Activated CD8-positive, alpha-beta memory T cell treated with anti-CD3 and anti-CD28 coated beads for 1 hour (primary cell): ENCODE data around the gene IGSF21.

Experiments used
- DNase-seq, 2 donors: peaks; one replicate each; pipeline ENCODE4 v3.0.0-alpha.2; 2020; ENCODE audit warnings: low read depth in 1 of 2; ENCODE audit errors: extremely low read depth in 1 of 2

Gene IGSF21

DNA sequence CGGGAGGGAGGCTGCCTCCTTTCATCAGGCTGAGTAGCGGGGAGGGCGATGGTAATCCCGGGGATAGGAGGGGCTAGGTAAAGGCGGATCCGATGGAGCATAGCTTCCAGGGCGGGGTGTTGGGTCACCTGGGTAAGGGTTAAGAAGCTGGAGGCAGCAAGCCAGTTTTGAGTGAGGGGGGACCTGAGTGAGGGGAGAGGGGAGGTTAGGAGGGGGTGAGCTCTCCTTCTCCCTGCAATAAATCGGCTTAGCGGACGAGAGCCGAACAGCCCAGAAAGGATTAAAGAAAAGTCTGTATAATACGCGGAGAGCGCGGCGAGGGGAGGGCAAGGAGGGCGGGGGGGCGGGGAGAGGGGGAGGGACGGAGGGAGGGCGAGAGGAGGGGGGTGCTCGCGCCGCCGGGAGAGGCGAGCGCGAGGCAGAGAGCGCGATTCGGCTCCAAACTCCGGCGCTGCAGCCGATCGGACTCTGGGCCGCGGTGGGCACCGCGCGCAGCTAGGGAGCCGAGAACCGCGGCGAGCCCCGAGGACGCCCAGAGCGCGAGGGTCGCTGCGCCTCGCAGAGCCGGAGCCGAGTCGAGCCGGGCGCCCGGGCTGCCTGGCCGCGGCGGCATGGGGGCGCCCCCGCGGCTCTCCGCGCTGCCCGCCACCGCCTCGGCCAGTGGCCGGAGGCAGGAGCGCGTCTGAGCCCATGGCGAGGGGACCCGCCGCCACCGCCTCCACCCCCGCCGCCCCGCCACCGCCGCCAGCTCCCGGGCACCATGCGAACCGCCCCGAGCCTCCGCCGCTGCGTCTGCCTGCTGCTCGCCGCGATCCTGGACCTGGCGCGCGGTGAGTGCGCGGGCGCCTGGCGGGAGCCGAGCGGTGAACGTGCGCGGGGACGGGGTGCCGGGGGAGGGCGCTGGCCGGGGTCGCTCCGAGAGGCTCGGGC lies at the start of gene IGSF21:
IGSF21 (plus strand) TSS at position 430 of the 930 bp plus-strand sequence; CDS start at position 761, 331 bp downstream.
- no peak for DNase-seq

DNA sequence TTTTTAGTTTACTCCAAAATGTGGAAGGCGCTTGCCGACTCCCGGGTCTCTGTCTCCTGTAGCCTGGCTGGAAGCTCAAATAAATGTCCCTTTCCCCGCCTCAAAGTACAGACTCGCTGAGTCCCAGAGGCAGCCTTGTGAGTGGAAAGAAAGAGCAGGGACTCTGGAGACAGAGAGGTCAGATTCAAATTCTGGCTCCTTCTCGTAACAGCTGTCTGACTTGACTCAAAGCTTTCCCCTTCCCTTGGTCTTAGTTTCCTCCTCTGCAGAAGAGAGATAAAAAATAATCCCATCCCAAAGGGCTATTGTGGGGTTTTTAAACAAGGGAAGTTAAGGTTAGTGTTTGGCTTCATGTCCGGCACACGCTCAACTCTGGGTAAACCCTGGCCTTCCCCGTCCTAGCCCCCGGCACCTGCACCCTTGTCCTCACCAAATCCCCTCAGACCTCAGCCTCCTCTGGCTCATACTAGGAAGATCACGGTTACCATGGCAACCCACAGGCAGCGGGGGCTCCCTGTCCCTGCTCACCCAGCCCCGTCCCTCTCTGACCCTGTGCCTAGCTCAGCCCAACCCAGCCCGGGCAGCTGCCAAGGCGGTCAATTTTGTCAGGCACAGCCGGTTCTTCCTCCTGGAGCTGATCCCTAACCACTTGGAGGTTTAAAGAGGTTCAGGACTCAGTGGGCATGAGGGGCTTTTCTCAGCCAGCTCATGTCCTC lies 49.2 kb upstream of the IGSF21 start:
- no peak for DNase-seq

DNA sequence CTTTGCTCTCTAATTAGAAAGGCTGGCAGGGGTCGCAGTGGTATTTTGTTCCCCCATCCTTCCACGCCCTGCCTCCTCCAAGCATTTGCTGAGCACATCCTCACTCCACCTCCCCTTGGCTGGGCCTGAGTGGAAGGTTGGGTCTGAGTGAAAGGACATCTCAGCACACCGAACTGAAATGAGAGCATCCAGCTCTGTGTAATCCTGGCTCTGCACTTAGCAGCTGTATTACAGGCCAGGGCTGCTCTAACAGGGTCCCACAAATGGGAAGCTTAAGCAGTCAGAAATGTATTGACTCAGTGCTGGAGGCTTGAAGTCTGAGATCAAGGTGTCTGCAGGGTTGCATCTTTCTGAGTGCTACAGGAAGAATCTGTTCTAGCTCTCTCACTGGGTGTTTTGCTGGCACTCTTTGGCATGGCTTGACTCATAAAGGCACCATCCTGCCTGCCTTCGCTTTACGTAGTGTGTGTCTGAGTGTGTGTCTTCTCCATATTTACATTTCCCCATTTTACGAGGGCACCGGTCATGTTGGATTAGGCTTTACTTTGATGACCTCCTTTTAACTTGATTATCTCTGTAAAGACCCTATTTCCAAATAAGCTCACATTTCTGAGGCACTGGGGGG lies 48.5 kb upstream of the IGSF21 start:
- DNase-seq, result no peak

DNA sequence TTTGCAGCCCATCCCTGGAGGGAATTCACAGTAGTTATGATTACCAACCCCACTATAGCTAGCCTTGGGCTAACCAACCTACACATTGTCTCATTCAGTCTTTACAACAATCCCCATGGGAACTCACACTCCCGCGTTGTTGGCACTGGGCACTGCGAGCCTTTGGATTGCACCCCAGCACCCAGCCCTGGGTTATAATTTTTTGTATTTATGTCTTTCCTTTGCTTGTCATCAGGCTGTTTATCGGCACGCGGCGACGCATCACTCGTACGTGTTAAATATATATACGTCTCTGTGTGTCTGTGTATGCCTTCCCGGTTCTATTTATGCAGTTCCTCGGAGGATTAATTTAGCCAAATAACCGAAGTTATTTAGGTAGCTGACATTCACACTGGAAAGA lies 47.2 kb upstream of the IGSF21 start:
- no peak for DNase-seq

DNA sequence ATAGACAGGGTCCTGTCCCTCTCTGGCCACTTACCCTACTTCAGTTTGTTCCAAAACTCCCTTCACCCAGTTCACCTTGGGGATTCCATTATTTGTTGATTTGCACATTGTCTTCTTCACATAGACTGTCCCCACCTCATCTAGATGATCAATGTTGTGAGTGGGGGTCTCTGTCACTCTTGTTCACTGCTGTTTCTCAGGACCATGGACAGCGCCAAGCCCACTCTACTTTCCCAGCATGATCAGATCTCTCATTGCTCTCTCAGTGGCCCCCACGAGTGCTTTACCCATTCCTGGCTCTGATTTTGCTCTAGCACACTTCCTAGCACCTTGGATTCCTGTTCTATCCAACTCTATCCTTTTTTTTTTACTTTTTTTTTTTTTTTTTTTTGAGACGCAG lies 45.4 kb upstream of the IGSF21 start:
- no peak for DNase-seq

- DNase-seq, result no peak
These were observed 43.1 kb upstream of the IGSF21 start for GRCh38 chr1:18064534-18064933.

- no peak for DNase-seq
These were observed 41.0 kb upstream of the IGSF21 start for GRCh38 chr1:18066576-18066975.

DNA sequence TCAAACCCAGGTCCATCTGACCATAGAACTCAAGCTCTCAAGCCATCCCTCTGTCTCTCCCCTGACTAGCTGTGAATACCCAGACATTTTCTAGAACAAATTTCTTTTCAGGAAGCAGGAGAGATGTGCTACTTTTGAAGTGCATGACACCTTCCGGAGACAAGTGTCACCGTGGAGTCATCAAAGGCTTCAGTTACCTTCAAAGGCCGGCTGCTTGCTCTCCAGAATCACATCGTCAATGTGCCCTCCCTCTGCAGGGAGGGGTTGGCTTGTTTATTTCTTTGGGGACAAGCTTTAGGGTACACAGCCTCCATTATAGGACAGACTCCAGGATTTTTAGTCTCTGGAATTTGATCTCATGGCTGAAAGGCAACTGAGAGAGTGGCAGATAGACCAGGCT lies 37.7 kb upstream of the IGSF21 start:
- no peak for DNase-seq

DNA sequence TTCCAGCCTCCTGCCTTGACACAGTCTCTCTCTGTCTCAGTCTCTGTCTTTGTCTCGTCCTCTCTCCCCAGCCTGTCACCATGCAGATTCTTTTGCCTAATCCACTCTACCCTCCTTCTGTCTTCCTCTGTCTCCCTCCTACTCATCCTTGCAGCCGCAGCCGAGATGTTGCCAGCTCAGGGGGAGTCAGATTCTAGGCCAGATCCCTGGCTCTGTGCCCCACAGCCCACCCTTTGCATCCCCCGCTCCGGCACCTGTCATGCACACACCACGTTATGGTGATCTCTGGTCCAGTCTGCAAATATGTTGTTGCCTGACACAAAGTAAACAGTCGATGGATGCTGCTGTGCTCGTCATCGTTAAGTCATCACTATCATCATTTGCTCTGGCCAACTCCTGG lies 35.5 kb upstream of the IGSF21 start:
- no peak for DNase-seq

DNA sequence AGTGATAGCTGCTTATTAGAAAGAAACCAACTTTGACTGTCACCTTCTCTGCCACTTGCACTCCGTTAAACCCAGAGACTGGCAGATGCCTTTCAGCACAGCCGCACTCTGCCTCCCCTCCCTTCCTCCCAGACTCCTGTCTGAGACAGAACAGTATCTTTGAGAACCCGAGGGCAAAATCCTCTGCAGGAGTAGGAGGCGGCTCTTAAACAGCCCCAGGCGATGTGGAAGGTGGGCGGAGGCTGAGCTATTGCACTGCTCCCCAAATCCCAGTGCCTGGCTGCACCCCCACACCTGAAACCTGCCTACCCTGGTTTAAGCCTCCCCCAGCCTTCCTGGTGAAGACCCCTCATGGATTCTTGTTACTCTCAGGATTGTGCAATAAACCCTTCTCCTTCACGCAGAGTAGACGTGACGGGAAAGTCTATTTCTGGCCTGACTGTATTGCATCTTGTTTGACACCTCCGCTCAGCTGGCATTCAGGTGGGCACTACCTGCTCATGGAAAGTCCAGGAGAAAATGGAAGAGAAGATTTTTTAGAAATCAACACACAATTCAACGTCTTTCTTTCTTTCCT lies 34.4 kb upstream of the IGSF21 start:
- no peak for DNase-seq

GRCh38 chr1:18077657-18078215 lies 29.9 kb upstream of the IGSF21 start:
- DNase-seq, result no peak

DNA sequence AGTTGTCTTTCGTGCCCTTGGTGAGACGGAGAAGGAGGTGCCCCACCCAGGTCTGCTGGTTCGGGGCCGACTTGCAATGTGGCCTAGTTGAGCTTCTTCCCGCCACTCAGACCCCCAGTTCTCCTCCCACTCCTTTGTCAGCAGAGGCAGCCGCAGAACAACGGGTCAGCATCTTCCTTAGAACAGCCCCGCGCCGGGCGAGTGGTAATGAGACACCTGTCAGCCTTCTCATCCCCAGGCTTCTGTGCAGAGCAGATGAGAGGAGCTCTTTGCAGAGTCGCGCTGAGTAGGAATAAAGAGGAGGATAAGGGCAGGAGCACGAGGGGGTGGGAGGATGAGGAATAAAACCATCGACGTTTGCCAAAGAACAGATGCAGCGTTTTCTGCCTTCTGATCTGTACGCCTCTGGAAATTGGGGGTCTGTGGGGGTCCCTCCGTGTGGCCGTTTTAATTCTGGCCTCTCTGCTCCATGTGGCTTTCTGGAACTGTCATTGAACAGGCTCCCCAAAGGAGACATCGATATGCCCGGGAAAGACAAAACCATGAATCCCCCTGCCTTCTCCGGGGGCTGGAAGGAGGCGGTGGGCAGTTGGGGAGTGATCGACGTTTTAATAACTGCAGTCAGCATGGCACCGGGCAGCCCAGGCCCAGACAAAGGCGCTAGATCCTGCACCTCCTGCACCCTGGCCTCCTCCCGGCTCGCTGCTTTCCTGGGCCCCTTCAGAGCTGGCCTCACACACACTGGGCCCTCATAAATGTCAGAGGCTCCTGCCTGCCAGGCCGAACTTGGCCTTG lies 27.5 kb upstream of the IGSF21 start:
- no peak for DNase-seq

DNA sequence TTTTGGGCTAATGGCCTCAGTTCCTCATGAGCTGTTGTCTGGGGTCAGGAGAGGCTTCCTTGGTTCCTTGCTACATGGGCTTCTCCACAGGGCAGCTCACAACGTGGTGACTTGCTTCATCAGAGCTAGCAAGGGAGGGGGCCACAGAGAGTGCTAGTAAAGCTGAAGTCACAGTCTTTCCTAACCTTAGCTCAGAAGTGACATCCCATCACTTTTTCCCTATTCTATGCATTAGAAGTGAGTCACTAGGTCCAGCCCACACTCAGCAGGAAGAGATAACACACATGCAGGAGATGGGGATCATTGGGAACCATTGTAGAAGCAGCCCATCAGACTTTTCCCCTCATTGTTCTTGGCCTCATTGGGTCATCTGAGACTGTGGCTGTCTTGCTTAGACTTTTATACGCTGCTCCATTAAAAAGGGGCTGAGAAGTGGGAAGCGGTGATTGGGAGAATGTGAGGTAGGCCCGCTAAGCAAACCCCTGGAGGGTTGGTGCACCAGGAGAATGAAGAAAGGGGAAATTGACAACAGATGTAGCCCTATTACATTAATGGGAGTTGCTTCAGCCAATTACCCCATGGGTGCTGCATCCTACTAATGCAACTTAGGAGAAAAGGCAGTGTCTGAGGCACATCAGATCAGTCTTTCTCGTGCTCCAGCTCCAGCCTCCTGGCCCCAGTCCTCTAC lies 22.1 kb upstream of the IGSF21 start:
- DNase-seq, result no peak

DNA sequence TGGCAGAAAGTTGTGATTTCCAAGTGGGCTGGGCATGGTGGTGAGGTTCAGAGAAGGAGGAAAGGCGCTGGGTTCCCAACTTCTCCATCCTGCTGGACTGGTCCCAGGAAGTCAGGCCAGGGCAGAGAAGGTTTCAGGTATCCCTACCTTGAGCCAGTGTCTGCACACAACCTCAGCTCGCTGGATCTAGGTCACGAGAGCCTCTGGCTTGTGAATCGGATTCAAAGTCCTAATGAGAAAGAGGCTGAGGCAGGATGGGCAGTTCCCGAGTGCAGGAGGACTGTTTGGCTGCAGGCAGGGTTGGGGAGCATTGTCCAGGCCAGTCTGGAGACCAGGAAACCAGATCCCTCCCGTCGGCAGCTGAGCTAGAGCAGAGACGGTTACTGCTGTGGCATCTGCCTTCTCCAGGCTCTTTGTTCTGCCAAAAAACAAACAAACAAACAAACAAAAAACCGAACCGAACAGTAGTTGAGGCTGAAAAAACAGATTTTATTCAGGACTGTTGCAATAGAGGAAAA lies 19.5 kb upstream of the IGSF21 start:
- no peak for DNase-seq

- DNase-seq, result no peak
These were observed 18.1 kb upstream of the IGSF21 start for GRCh38 chr1:18089488-18089887.

GRCh38 chr1:18090636-18091035 lies 17.0 kb upstream of the IGSF21 start:
- no peak for DNase-seq

DNA sequence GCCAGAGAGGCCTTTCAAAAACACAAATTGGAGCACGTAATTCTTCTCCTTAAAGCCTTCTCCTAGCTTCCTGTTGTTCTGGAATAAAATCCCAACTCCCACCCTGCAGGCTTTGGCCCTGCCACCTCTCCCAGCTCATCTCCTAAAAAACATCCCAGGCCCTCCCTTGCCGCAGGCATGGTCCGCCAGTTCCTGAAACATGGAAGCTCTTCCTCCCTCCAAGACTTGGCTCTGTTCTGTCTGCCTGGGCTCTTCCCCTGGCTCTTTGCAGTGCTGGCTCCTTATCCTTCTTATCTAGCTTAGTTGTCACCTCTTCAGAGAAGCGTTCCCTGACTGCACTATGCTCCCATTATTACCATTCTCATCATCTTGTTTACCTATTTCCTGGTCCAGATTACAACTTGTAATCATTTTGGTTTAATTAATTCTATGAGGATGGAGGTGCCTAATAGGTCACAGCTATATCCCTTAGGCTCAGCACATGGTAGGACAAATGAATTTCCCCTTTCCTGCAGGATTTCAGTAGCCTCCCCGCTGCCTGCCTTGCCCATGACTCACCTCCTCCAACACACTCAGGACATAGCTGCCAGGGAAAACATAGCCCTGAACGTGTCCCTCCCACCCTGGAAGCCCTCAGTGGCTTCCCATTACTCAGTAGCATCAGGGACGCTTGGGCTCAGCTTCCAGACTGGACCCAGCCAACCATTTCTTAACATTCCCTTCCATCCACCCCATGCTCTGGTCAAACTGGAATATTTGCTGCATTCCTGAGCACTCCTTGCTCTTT lies 15.7 kb upstream of the IGSF21 start:
- no peak for DNase-seq

DNA sequence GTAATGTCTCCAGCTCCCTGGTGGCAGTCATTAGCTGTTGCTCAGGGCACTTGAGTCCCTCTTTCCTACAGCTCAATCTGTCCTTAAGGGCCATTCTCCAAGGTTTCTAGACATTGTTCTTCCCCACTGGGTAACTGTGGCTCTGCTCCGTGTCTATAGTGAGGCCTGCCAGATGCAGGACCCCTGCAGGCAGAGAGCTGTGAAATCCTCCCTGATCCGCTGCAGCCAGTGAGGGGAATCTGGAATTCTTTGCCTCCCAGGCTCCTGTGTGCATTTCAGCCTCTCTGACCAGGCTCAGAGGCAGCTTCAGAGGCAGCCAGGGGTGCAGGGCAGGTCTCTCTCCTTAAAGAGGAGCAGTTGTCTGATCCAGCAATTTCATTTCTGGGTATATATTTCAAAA lies 14.4 kb upstream of the IGSF21 start:
- no peak for DNase-seq

DNA sequence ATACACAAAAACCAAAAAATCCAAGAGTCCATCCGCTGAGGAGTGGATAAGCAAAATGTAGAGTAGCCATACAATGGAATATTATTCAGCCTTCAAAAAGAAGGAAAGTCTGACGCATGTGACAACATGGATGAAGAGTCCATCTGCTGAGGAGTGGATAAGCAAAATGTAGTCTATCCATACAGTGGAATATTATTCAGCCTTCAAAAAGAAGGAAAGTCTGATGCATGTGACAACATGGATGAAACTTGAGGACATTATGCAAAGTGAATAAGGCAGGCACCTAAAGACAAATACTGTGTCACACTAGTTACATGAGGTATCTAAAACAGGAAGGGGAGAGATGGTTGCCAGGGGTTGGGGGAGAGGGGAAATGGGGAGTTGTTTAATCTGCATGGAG lies 14.0 kb upstream of the IGSF21 start:
- no peak for DNase-seq
